ENCODE data around the gene DCTN4.

DNA sequence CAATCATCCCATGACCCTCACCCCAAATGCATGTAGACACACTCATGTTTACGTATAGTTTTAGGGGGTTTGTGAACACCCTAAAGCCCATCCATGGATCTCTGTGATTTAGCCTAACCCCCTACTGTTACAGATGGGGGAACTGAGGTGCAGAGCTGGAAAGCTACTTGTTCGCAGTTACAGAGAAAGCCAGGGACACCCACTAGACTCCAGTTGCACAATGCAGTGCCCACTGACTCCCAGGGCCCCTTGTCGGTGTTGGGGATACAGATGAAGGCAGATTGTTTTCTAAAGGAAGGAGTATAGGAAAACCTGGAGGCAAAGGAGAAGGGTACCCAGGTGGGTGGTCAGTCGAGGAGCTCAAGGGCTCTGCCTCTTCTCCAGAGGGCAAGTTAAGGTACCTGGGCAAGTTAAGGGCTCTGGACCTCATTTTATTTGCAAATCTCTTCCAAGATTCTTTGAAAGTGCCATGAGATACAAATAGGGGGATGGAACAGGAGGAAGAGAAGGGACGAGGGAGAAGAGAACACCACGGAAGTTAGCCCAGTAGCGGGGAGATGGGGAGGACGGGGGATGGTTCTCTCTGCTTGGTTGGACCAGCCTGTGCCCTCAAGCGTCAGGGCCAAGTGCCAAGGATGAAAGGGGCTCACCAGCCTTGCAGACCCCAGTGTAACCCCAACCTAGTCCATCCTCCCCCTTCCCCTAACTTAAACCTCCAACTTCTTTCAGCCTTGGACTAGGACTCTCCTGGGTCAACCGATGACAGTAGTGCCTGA is 96.8 kb downstream of the DCTN4 start:
- TF ChIP-seq CTCF (IDR thresholded peaks at IDR 0.05) (no peak), POLR2A (IDR thresholded peaks at IDR 0.05) (no peak)

All from Peyer's patch (tissue), 4 donors.